Left ventricle myocardium inferior (tissue), 1 donor: ENCODE measurements around the gene GNB1L. TPM values are rescaled to one million over a fixed set of nuclear protein-coding genes. Genes with fewer than 3 reads are reported as not detected.

Experiments
- DNase-seq: peaks from one replicate; pipeline ENCODE4 v3.0.0-alpha.2; 2020
- H3K27ac ChIP-seq: fragments of 200-600 bp; replicated peaks from 2 replicates; pipeline ENCODE4 v1.8.0; 2021
- H3K27me3 ChIP-seq: fragments of 200-600 bp; 2 replicates; pipeline ENCODE4 v1.8.0; 2021; ENCODE audit warnings: low read depth
- H3K36me3 ChIP-seq: fragments of 200-600 bp; 2 replicates; pipeline ENCODE4 v1.8.0; 2021
- H3K4me1 ChIP-seq: fragments of 200-600 bp; 2 replicates; pipeline ENCODE4 v1.8.0; 2021
- H3K4me3 ChIP-seq: fragments of 200-600 bp; 2 replicates; pipeline ENCODE4 v1.8.0; 2021; ENCODE audit warnings: mild to moderate bottlenecking, moderate library complexity
- H3K9me3 ChIP-seq: fragments of 200-600 bp; replicated peaks from 2 replicates; pipeline ENCODE4 v1.8.0; 2021
- CTCF ChIP-seq: fragments of 200-600 bp; IDR thresholded peaks from 2 replicates; pipeline ENCODE4 v1.8.0; 2021; ENCODE audit warnings: antibody characterized with exemption, mild to moderate bottlenecking, borderline replicate concordance
- intact Hi-C: fragments of 100-400 bp; cut with micrococcal nuclease; formaldehyde crosslinking; loops from one replicate; pipeline ENCODE4 v1.11.0; 2022
- total RNA-seq: library from RNA; stranded (reverse); fragmentation: NEBNext Ultra II Directional; extraction: Animal tissue kit (Norgen Biotek cat#: 25700); gene quantifications from one replicate; pipeline ENCODE4 v1.2.1, GENCODE V29; 2021
- donor health status: DM: no; HTN: yes; CAD: no; lungs with severe emphysema.

Gene GNB1L
- total RNA-seq, 1 donor from 2014 or later: 2.9 TPM

- DNase-seq: peak; percentile 13
- intact Hi-C loops: no loop called here
- no peaks in the 10 kb centered on the region for H3K36me3 ChIP-seq
- TF ChIP-seq CTCF: no peak
- H3K27me3 ChIP-seq: no peaks in the 10 kb centered on the region
- H3K4me1 ChIP-seq: peaks cover 27% of the 10 kb centered on the region
- H3K9me3 ChIP-seq: no peaks in the 10 kb centered on the region
- no peak overlapping the region for H3K27ac ChIP-seq
- no peak overlapping the region for H3K4me3 ChIP-seq
Measured at GRCh38 chr22:19875531-19876313, 21.0 kb upstream of the GNB1L start.

GRCh38 chr22:19875061-19875530 lies 20.4 kb upstream of the GNB1L start:
- H3K4me3 ChIP-seq: no peak overlapping the region
- H3K27me3 ChIP-seq: no peaks in the 10 kb centered on the region
- H3K36me3 ChIP-seq: no peaks in the 10 kb centered on the region
- H3K4me1 ChIP-seq: peaks cover 23% of the 10 kb centered on the region
- peak overlapping the region; percentile 59 for H3K27ac ChIP-seq
- TF ChIP-seq CTCF: no peak
- no peaks in the 10 kb centered on the region for H3K9me3 ChIP-seq
- no peak for DNase-seq
- intact Hi-C loops: no loop called here

- intact Hi-C loops: no loop called here
- Histone ChIP-seq H3K4me3 (no peak overlapping the region), H3K36me3 (no peaks in the 10 kb centered on the region), H3K9me3 (no peaks in the 10 kb centered on the region), H3K27ac (peak overlapping the region; percentile 59), H3K4me1 (peaks cover 23% of the 10 kb centered on the region), H3K27me3 (no peaks in the 10 kb centered on the region)
- peak; percentile 41 for DNase-seq
- no peak for TF ChIP-seq CTCF
Measured at GRCh38 chr22:19874307-19875060, 19.8 kb upstream of the GNB1L start.

GRCh38 chr22:19873960-19874306 lies 19.3 kb upstream of the GNB1L start:
- DNase-seq: no peak
- Histone ChIP-seq H3K36me3 (no peaks in the 10 kb centered on the region), H3K27ac (no peak overlapping the region), H3K27me3 (no peaks in the 10 kb centered on the region), H3K9me3 (no peaks in the 10 kb centered on the region), H3K4me1 (peaks cover 23% of the 10 kb centered on the region), H3K4me3 (no peak overlapping the region)
- intact Hi-C loops: no loop called here
- no peak for TF ChIP-seq CTCF

- Histone ChIP-seq H3K27me3 (no peaks in the 10 kb centered on the region), H3K27ac (no peak overlapping the region), H3K4me3 (no peak overlapping the region), H3K36me3 (no peaks in the 10 kb centered on the region), H3K4me1 (peaks cover 23% of the 10 kb centered on the region), H3K9me3 (no peaks in the 10 kb centered on the region)
- intact Hi-C loops: no loop called here
- no peak for TF ChIP-seq CTCF
- DNase-seq: no peak
Measured at GRCh38 chr22:19873138-19873959, 18.7 kb upstream of the GNB1L start.
